Heart right ventricle (tissue), 16 donors: ENCODE results near the gene DPM3. TPM values are rescaled to one million over a fixed set of nuclear protein-coding genes. Genes with fewer than 3 reads are reported as not detected.

Experiments
- ATAC-seq, 8 donors: fragments of 200-7000 bp; cut with Tn5 transposase; one replicate each; pipeline ENCODE4 v1.9.1; 2020; ENCODE audit warnings: mild to moderate bottlenecking in 8 of 8, moderate library complexity in 8 of 8, moderate number of reproducible peaks in 1 of 8
- DNase-seq, 2 donors: peaks; one replicate each; pipeline ENCODE4 v3.0.0-alpha.2; 2020
- H3K27ac ChIP-seq, 10 donors: fragments of 200-600 bp; sonication (generic) in 2 of 10; one replicate each; pipeline versions ENCODE4 v1.5.0 to v1.8.0; 2020 to 2022; ENCODE audit warnings: mild to moderate bottlenecking in 3 of 10
- H3K27me3 ChIP-seq, 7 donors: fragments of 200-600 bp; one replicate each; pipeline ENCODE4 v1.8.0; 2021 to 2022; ENCODE audit warnings: mild to moderate bottlenecking in 2 of 7
- H3K36me3 ChIP-seq, 9 donors: fragments of 200-600 bp; sonication (generic) in 1 of 9; one replicate each; pipeline versions ENCODE4 v1.5.0 to v1.8.0; 2020 to 2022; ENCODE audit warnings: mild to moderate bottlenecking in 2 of 9
- H3K4me1 ChIP-seq, 9 donors: fragments of 200-600 bp; sonication (generic) in 1 of 9; one replicate each; pipeline versions ENCODE4 v1.5.0 to v1.8.0; 2020 to 2022; ENCODE audit warnings: mild to moderate bottlenecking in 4 of 9
- H3K4me3 ChIP-seq, 10 donors: fragments of 200-600 bp; sonication (generic) in 2 of 10; one replicate each; pipeline versions ENCODE4 v1.5.0 to v1.8.0; 2020 to 2022; ENCODE audit warnings: mild to moderate bottlenecking in 7 of 10, moderate library complexity in 2 of 10
- H3K9me3 ChIP-seq, 11 donors: fragments of 200-600 bp in 10 of 11; sonication (generic) in 2 of 11; one replicate each; pipeline versions ENCODE4 v1.5.0 to v1.8.0; 2013 to 2022; ENCODE audit warnings: mild to moderate bottlenecking in 2 of 11, control low read depth in 1 of 11, moderate library complexity in 1 of 11
- CTCF ChIP-seq, 9 donors: fragments of 200-600 bp; sonication (generic) in 2 of 9; IDR thresholded peaks; one replicate each; pipeline versions ENCODE4 v1.5.0 to v1.8.0; 2021 to 2022; ENCODE audit warnings: antibody characterized with exemption in 9 of 9, mild to moderate bottlenecking in 5 of 9, moderate library complexity in 1 of 9
- WGBS, 2 donors: extraction: QIAGEN DNeasy Blood & Tissue Kit; methylation state at CpG; one replicate each; pipeline ENCODE4 v1.1.7; 2013; ENCODE audit warnings: inconsistent platforms in 1 of 2; 5-methylcytosine and 5-hydroxymethylcytosine counted together
- intact Hi-C, 10 donors: fragments of 100-400 bp; cut with DNase I; formaldehyde crosslinking; loops; one replicate each; pipeline versions ENCODE4 v1.11.1 to v1.14.2; 2022
- polyA plus RNA-seq, 2 donors: library from polyadenylated mRNA; stranded (reverse); fragments of 200-250 nt; gene quantifications; one replicate each; pipeline ENCODE4 v1.2.3, GENCODE V29; 2013
- total RNA-seq, 10 donors: library from RNA; stranded (reverse); fragmentation: NEBNext Ultra II Directional in 3 of 10; extraction: Animal tissue kit (Norgen Biotek cat#: 25700) in 3 of 10; gene quantifications; one replicate each; pipeline versions ENCODE4 v1.2.1 to v1.2.4, GENCODE V29; 2021 to 2023
- donor health status: Arrhythmogenic right ventricular cardiomyopathy.
- donor health status: ischemic (EF 13 %, LVEDD 7.1; RV severe dilation, severe dysfunction).
- donor health status: healthy with polysubstance abuse.
- donor health status: DM: no; HTN: yes; CAD: no.
- donor health status: DM: no; HTN: no; CAD: no.
- donor health status: ischemic (EF 25% LVEDD 6.9; RV normal size, moderate dysfunction).
- donor health status: ischemic (EF 25% LVEDD 5.7; RV mildly dilated, moderate dysfunction).
- donor health status: healthy.
- donor health status: DM: yes; HTN: yes; CAD: no.
- donor health status: Ischemic cardiomyopathy.
- donor health status: ischemic (EF 35%, LVEDD 5.7; RV mildly dilated, moderate dysfunction).
- donor health status: nonischemic (EF 11% LVEDD 7.7; RV severe dilation, severe dysfunction).
- donor health status: DM: yes; HTN: yes; CAD: no.
- donor health status: PGD.
- donor health status: ischemic (EF 29% LVEDD 5.4; RV normal size, mild dysfunction).
- donor health status: nonischemic (EF 23%, LVEDD 6.1; RV moderate dilation, normal function).

DPM3 gene
- total and polyA plus RNA-seq, 12 donors = 48.2 to 304 (median 54.3) TPM

- peak overlapping the region in 8 of 10 donors; percentile 13 to 68 (median 40) for H3K27ac ChIP-seq
- ATAC-seq (peak; percentile 23 to 73 (median 60)), DNase-seq (peak; percentile 40 to 62)
- TF ChIP-seq CTCF (IDR thresholded peaks at IDR 0.05) = peak in 7 of 9 donors; percentile 30 to 61 (median 50)
- peaks cover 0 to 25% (median 19%) of the 10 kb centered on the region in 9 donors for H3K4me1 ChIP-seq
- peaks cover 0 to 8% (median 0%) of the 10 kb centered on the region in 7 donors for H3K27me3 ChIP-seq
- intact Hi-C loops = loop anchor here (1.0 to 5.0 kb wide), 7 partner anchors 33 to 73 kb away; partner anchors contain the start of gene EFNA1 (in 6 of the 10)
- peak overlapping the region in 1 of 10 donors; percentile 5 for H3K4me3 ChIP-seq
- no peaks in the 10 kb centered on the region for H3K9me3 ChIP-seq
- 10 to 13% methylated on average over 13 of the region's 13 CpGs for WGBS, 2 donors
- H3K36me3 ChIP-seq = no peaks in the 10 kb centered on the region
Measured at GRCh38 chr1:155093911-155094621, 46.3 kb downstream of the DPM3 start.

- WGBS, 2 donors = 94 to 96% methylated on average over 12 of the region's 12 CpGs
- DNase-seq = no peak
- no peak overlapping the region for H3K4me3 ChIP-seq
- TF ChIP-seq CTCF (IDR thresholded peaks at IDR 0.05) = no peak
- intact Hi-C loops = loop anchor here in 8 of 10 donors (1.0 to 5.0 kb wide), 5 partner anchors 35 to 74 kb away; partner anchors contain the start of gene EFNA1 (in 6 of the 8)
- H3K9me3 ChIP-seq = no peaks in the 10 kb centered on the region
- no peaks in the 10 kb centered on the region for H3K27me3 ChIP-seq
- no peak overlapping the region for H3K27ac ChIP-seq
- H3K36me3 ChIP-seq = no peaks in the 10 kb centered on the region
- peaks cover 0 to 25% (median 19%) of the 10 kb centered on the region in 9 donors for H3K4me1 ChIP-seq
- no peak for ATAC-seq
Measured at GRCh38 chr1:155092641-155093040, 47.7 kb downstream of the DPM3 start.

GRCh38 chr1:155092131-155092530, 48.2 kb downstream of the DPM3 start:
- Histone ChIP-seq H3K27ac (no peak overlapping the region), H3K27me3 (no peaks in the 10 kb centered on the region), H3K36me3 (no peaks in the 10 kb centered on the region), H3K9me3 (no peaks in the 10 kb centered on the region), H3K4me3 (no peak overlapping the region), H3K4me1 (peaks cover 0 to 26% (median 19%) of the 10 kb centered on the region in 9 donors)
- DNase-seq (no peak), ATAC-seq (no peak)
- no peak for TF ChIP-seq CTCF (IDR thresholded peaks at IDR 0.05)
- 80 to 90% methylated on average over 6 of the region's 6 CpGs for WGBS, 2 donors
- intact Hi-C loops = loop anchor here in 8 of 10 donors (1.0 to 5.0 kb wide), 5 partner anchors 35 to 75 kb away; partner anchors contain the start of gene EFNA1 (in 6 of the 8)

GRCh38 chr1:155091071-155092051, 49.0 kb downstream of the DPM3 start:
- ATAC-seq = peak; percentile 37 to 74 (median 62)
- H3K27me3 ChIP-seq = no peaks in the 10 kb centered on the region

More at GRCh38 chr1:155091071-155092051, 49.0 kb downstream of the DPM3 start:
- H3K36me3 ChIP-seq = no peaks in the 10 kb centered on the region
- H3K4me3 ChIP-seq = no peak overlapping the region
- no peaks in the 10 kb centered on the region for H3K9me3 ChIP-seq
- intact Hi-C loops = loop anchor here in 9 of 10 donors (1.0 to 5.0 kb wide), 8 partner anchors 36 to 79 kb away; partner anchors contain the start of gene EFNA1 (in 6 of the 9)
- 24 to 27% methylated on average over 29 of the region's 29 CpGs for WGBS, 2 donors
- DNase-seq = peak; percentile 79 to 84
- peak; percentile 94 to 99 (median 99) for TF ChIP-seq CTCF (IDR thresholded peaks at IDR 0.05)
- peaks cover 0 to 31% (median 21%) of the 10 kb centered on the region in 9 donors for H3K4me1 ChIP-seq
- no peak overlapping the region for H3K27ac ChIP-seq
